OCI-M2 (cell line): ENCODE results near the gene CA9.

Experiments
- DNase-seq: peaks from one replicate; lab custom pipeline; 2025; ENCODE audit not compliant: unreplicated experiment; lab: John Stamatoyannopoulos, UW

The CA9 gene

GRCh38 chr9:35690614-35691333, 17.0 kb downstream of the CA9 start:
- no peak for DNase-seq

- DNase-seq, result peak; percentile 64
These were observed 17.6 kb downstream of the CA9 start for GRCh38 chr9:35691334-35691650.

- DNase-seq, result no peak
These were observed 18.1 kb downstream of the CA9 start for GRCh38 chr9:35691757-35692301.

GRCh38 chr9:35695943-35696401, 22.2 kb downstream of the CA9 start:
- no peak for DNase-seq

- DNase-seq, result peak; percentile 3
These were observed 22.9 kb downstream of the CA9 start for GRCh38 chr9:35696520-35697215.

GRCh38 chr9:35697486-35697885, 23.8 kb downstream of the CA9 start:
- no peak for DNase-seq

GRCh38 chr9:35698231-35698630, 24.5 kb downstream of the CA9 start:
- DNase-seq, result no peak

- DNase-seq, result no peak
These were observed 26.3 kb downstream of the CA9 start for GRCh38 chr9:35700031-35700430.

- no peak for DNase-seq
These were observed 27.2 kb downstream of the CA9 start for GRCh38 chr9:35700942-35701341.

GRCh38 chr9:35702696-35703095, 29.0 kb downstream of the CA9 start:
- DNase-seq, result no peak

- no peak for DNase-seq
These were observed 30.4 kb downstream of the CA9 start for GRCh38 chr9:35703906-35704672.

- no peak for DNase-seq
These were observed 31.6 kb downstream of the CA9 start for GRCh38 chr9:35705372-35705771.

GRCh38 chr9:35705836-35706430, 32.2 kb downstream of the CA9 start:
- DNase-seq, result no peak

GRCh38 chr9:35706951-35707350, 33.2 kb downstream of the CA9 start:
- DNase-seq, result no peak

- no peak for DNase-seq
These were observed 34.4 kb downstream of the CA9 start for GRCh38 chr9:35708146-35708545.

- no peak for DNase-seq
These were observed 37.2 kb downstream of the CA9 start for GRCh38 chr9:35710818-35711500.

GRCh38 chr9:35711501-35712428, 38.0 kb downstream of the CA9 start:
- no peak for DNase-seq

- no peak for DNase-seq
These were observed 39.2 kb downstream of the CA9 start for GRCh38 chr9:35712762-35713400.

GRCh38 chr9:35713578-35713977, 39.9 kb downstream of the CA9 start:
- no peak for DNase-seq
